Measurements from ENCODE around the gene SCML2. TPM values are rescaled to one million over a fixed set of nuclear protein-coding genes. Genes with fewer than 3 reads are reported as not detected.

Gene SCML2
- polyA plus RNA-seq, 1 donor from 2014 or later: 14.7 TPM

DNA sequence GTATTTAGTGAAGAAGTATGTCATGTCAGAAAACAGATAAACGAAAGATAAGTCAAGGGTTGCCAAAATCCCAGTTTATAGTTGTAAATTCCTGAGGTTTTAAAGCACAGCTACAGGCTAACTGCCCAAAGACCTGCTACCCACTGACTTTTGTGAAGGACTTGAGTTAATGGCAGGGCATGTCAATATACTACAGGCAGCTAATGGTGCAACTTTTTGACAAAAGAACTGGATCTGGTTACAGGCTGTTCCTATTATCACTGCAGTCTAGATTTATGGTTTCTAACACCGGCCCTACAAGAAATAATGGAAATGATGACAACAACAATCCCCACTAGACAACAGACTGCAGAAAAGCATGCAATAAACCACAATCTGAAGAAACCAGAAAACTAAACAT is 6.4 kb downstream of the SCML2 start:
- no peaks in the 10 kb centered on the region for H3K27me3 ChIP-seq (ENCODE audit: insufficient read depth, low read depth, low read length)
- no peak overlapping the region for H3K4me3 ChIP-seq (ENCODE audit: low read length)
- no peak for TF ChIP-seq MXI1 (conservative IDR thresholded peaks at IDR 0.05; ENCODE audit: poor library complexity, severe bottlenecking)
- TF ChIP-seq SMC3 (conservative IDR thresholded peaks at IDR 0.05; ENCODE audit: poor library complexity): no peak
- TF ChIP-seq, protein P1, sequence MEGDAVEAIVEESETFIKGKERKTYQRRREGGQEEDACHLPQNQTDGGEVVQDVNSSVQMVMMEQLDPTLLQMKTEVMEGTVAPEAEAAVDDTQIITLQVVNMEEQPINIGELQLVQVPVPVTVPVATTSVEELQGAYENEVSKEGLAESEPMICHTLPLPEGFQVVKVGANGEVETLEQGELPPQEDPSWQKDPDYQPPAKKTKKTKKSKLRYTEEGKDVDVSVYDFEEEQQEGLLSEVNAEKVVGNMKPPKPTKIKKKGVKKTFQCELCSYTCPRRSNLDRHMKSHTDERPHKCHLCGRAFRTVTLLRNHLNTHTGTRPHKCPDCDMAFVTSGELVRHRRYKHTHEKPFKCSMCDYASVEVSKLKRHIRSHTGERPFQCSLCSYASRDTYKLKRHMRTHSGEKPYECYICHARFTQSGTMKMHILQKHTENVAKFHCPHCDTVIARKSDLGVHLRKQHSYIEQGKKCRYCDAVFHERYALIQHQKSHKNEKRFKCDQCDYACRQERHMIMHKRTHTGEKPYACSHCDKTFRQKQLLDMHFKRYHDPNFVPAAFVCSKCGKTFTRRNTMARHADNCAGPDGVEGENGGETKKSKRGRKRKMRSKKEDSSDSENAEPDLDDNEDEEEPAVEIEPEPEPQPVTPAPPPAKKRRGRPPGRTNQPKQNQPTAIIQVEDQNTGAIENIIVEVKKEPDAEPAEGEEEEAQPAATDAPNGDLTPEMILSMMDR (IDR thresholded peaks at IDR 0.05; ENCODE audit: poor library complexity, severe bottlenecking): no peak
- TF ChIP-seq, protein P2, sequence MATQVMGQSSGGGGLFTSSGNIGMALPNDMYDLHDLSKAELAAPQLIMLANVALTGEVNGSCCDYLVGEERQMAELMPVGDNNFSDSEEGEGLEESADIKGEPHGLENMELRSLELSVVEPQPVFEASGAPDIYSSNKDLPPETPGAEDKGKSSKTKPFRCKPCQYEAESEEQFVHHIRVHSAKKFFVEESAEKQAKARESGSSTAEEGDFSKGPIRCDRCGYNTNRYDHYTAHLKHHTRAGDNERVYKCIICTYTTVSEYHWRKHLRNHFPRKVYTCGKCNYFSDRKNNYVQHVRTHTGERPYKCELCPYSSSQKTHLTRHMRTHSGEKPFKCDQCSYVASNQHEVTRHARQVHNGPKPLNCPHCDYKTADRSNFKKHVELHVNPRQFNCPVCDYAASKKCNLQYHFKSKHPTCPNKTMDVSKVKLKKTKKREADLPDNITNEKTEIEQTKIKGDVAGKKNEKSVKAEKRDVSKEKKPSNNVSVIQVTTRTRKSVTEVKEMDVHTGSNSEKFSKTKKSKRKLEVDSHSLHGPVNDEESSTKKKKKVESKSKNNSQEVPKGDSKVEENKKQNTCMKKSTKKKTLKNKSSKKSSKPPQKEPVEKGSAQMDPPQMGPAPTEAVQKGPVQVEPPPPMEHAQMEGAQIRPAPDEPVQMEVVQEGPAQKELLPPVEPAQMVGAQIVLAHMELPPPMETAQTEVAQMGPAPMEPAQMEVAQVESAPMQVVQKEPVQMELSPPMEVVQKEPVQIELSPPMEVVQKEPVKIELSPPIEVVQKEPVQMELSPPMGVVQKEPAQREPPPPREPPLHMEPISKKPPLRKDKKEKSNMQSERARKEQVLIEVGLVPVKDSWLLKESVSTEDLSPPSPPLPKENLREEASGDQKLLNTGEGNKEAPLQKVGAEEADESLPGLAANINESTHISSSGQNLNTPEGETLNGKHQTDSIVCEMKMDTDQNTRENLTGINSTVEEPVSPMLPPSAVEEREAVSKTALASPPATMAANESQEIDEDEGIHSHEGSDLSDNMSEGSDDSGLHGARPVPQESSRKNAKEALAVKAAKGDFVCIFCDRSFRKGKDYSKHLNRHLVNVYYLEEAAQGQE (IDR thresholded peaks at IDR 0.05; ENCODE audit: borderline replicate concordance): no peak
- no peak for TF ChIP-seq POLR2AphosphoS5 (IDR thresholded peaks at IDR 0.05)
- TF ChIP-seq TAF1 (IDR thresholded peaks at IDR 0.05; ENCODE audit: low read depth): no peak
- no peak for TF ChIP-seq EZH2 (IDR thresholded peaks at IDR 0.05; ENCODE audit: borderline replicate concordance, insufficient read depth, low read length, poor library complexity, severe bottlenecking)
- no peak for TF ChIP-seq RAD21 (conservative IDR thresholded peaks at IDR 0.05)
- no peak for TF ChIP-seq EP300 (conservative IDR thresholded peaks at IDR 0.05; ENCODE audit: poor library complexity, severe bottlenecking)
- no peak overlapping the region for H3K9ac ChIP-seq (ENCODE audit: low read length)
- no peak overlapping the region for H3K4me2 ChIP-seq (ENCODE audit: low read length)
- no peaks in the 10 kb centered on the region for H3K36me3 ChIP-seq (ENCODE audit: insufficient read depth, low read length)
- no peak overlapping the region for H3K27ac ChIP-seq (ENCODE audit: low read length)
- H3K9me2 ChIP-seq (ENCODE audit: insufficient read depth, low read length): no peaks in the 10 kb centered on the region
- H3K9me3 ChIP-seq (ENCODE audit: low read length): no peaks in the 10 kb centered on the region
- no peak overlapping the region for H2AFZ ChIP-seq (ENCODE audit: low read depth, low read length)
- peaks cover 3% of the 10 kb centered on the region for H3K79me2 ChIP-seq (replicated peaks; ENCODE audit: insufficient read depth, low read length)
- no peaks in the 10 kb centered on the region for H4K20me1 ChIP-seq (ENCODE audit: insufficient read depth)
- no peaks in the 10 kb centered on the region for H3F3A ChIP-seq (ENCODE audit: insufficient read depth, low read length, poor library complexity, severe bottlenecking)

DNA sequence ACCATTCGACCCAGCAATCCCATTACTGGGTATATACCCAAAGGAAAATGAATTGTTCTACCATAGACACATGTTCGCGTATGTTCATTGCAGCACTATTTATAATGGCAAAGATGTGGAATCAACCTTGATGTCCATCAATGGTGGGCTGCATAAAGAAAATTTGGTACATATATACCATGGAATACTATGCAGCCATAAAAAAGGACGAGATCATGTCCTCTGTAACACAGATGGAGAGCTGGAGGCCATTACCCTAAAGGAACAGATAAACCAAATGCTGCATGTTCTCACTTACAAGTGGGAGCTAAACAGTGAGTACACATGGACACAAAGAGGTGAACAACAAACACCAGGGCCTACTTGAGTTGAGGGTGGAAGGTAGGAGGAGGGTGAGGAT is 45.1 kb downstream of the SCML2 start:
- Histone ChIP-seq H3K4me3 (ENCODE audit: low read length) (no peak overlapping the region), H3K4me2 (ENCODE audit: low read length) (no peak overlapping the region), H3K9me3 (ENCODE audit: low read length) (no peaks in the 10 kb centered on the region), H4K20me1 (ENCODE audit: insufficient read depth) (no peaks in the 10 kb centered on the region), H3F3A (ENCODE audit: insufficient read depth, low read length, poor library complexity, severe bottlenecking) (no peaks in the 10 kb centered on the region), H3K9ac (ENCODE audit: low read length) (no peak overlapping the region), H3K36me3 (ENCODE audit: insufficient read depth, low read length) (no peaks in the 10 kb centered on the region), H3K27me3 (ENCODE audit: insufficient read depth, low read depth, low read length) (no peaks in the 10 kb centered on the region), H2AFZ (ENCODE audit: low read depth, low read length) (no peak overlapping the region), H3K27ac (ENCODE audit: low read length) (no peak overlapping the region), H3K79me2 (replicated peaks; ENCODE audit: insufficient read depth, low read length) (no peaks in the 10 kb centered on the region), H3K9me2 (ENCODE audit: insufficient read depth, low read length) (no peaks in the 10 kb centered on the region)
- TF ChIP-seq, protein P1 (IDR thresholded peaks at IDR 0.05; ENCODE audit: poor library complexity, severe bottlenecking): no peak
- TF ChIP-seq, protein P2 (IDR thresholded peaks at IDR 0.05; ENCODE audit: borderline replicate concordance): no peak
- TF ChIP-seq RAD21 (conservative IDR thresholded peaks at IDR 0.05) (no peak), TAF1 (IDR thresholded peaks at IDR 0.05; ENCODE audit: low read depth) (no peak), MXI1 (conservative IDR thresholded peaks at IDR 0.05; ENCODE audit: poor library complexity, severe bottlenecking) (no peak), SMC3 (conservative IDR thresholded peaks at IDR 0.05; ENCODE audit: poor library complexity) (no peak), EZH2 (IDR thresholded peaks at IDR 0.05; ENCODE audit: borderline replicate concordance, insufficient read depth, low read length, poor library complexity, severe bottlenecking) (no peak)

Measured in neural cell (in vitro differentiated cells).